ENCODE data around the gene MRPL18.
"Not testable (repeated sequence)": the region's sequence is repeated elsewhere in the genome, so short reads cannot be mapped to it uniquely, and the experiment has no call there.

MRPL18 gene

DNA sequence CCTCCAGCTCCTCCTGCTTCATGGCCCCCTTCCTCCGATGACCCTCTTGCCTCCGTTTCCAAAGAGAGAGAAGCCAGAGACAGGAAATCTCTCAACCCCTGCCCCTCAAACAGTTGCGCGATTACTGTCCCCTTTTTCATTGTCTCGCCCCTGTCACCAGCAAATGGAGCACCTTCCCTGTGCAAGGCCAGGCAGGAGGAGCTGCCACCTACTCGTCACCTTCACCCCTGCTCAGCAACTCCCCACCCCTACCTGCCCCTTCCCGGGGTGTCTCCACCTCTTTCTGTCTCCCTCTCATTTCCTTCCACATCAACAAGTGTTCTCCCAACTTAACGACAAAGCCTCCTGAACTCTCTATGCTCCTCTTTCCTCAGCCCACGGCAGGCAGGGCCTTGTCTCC, 23.5 kb downstream of the MRPL18 start:
- peaks cover 2% of the 10 kb centered on the region for H3K9me3 ChIP-seq (ENCODE audit: insufficient read depth, low read depth, low read length)
- no peak overlapping the region for H3K4me3 ChIP-seq (ENCODE audit: low read depth, low read length)
- H4K91ac ChIP-seq (ENCODE audit: low read depth, low read length) = peak overlapping the region; percentile 37
- H3K27me3 ChIP-seq (ENCODE audit: insufficient read depth, low read length) = no peaks in the 10 kb centered on the region
- peak overlapping the region; percentile 18 for H2BK5ac ChIP-seq (ENCODE audit: low read depth, low read length, poor library complexity)
- no peaks in the 10 kb centered on the region for H3K79me2 ChIP-seq (ENCODE audit: control insufficient read depth, insufficient read depth, low read length, poor library complexity)
- H2BK120ac ChIP-seq (ENCODE audit: insufficient read depth, low read length, poor library complexity) = peak overlapping the region; percentile 45
- no peak overlapping the region for H3K23ac ChIP-seq (ENCODE audit: low read length)
- H4K8ac ChIP-seq (ENCODE audit: low read depth, low read length) = peak overlapping the region; percentile 1
- H3K4me1 ChIP-seq (ENCODE audit: control insufficient read depth in 1 of 2, insufficient read depth in 2 of 2, low read length in 2 of 2) = peaks cover 12 to 30% of the 10 kb centered on the region in 2 experiments
- H3K18ac ChIP-seq (ENCODE audit: low read length) = no peak overlapping the region
- H3K9ac ChIP-seq (ENCODE audit: low read length) = no peak overlapping the region
- peak overlapping the region; percentile 2 for H3K4ac ChIP-seq (ENCODE audit: low read depth, low read length)
- no CpG with 5 or more reads among the region's 9 CpGs for WGBS (ENCODE audit: extremely low coverage, insufficient coverage, insufficient read length)
- no peaks in the 10 kb centered on the region for H3K36me3 ChIP-seq (ENCODE audit: control insufficient read depth in 1 of 2, insufficient read depth in 2 of 2, low read length in 2 of 2)
- no peak overlapping the region for H3K27ac ChIP-seq (ENCODE audit: low read depth, low read length)
- H3K14ac ChIP-seq (ENCODE audit: low read length) = peak overlapping the region; percentile 12
- H3K79me1 ChIP-seq (ENCODE audit: low read length) = peaks cover 13% of the 10 kb centered on the region
- H2AFZ ChIP-seq (ENCODE audit: insufficient read depth, low read length, poor library complexity) = no peak overlapping the region
- no peak overlapping the region for H4K12ac ChIP-seq (ENCODE audit: low read depth, low read length)
- peak overlapping the region; percentile 25 for H2BK12ac ChIP-seq (ENCODE audit: low read length)
- no peak overlapping the region for H2AK5ac ChIP-seq (ENCODE audit: low read length)
- DNase-seq = no peak
- no peak overlapping the region for H3K4me2 ChIP-seq (ENCODE audit: low read length)

DNA sequence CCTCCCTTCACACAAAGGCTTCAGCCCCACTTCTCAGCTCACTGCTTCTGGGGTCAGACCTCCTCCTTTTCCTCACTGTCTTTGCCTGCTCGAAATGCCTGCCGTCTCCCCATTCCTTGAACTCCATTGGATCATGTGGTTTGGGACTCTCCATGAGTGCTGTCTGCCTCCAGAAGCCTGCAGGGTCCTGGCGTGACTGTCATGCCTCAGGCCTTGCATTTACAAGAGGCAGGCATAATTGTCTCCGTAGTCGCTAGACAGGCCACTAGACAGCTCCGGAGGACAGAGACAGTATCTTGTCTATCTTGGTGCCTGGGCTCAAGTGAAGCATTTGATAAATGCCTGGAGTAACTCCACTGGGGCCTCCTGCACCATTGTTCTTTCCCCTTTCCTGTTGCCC, 25.1 kb downstream of the MRPL18 start:
- Histone ChIP-seq H3K4me3 (ENCODE audit: low read depth, low read length) (no peak overlapping the region), H3K23ac (ENCODE audit: low read length) (no peak overlapping the region), H2BK5ac (ENCODE audit: low read depth, low read length, poor library complexity) (peak overlapping the region; percentile 70), H3K79me1 (ENCODE audit: low read length) (peaks cover 13% of the 10 kb centered on the region), H3K18ac (ENCODE audit: low read length) (no peak overlapping the region), H4K12ac (ENCODE audit: low read depth, low read length) (no peak overlapping the region), H3K14ac (ENCODE audit: low read length) (no peak overlapping the region), H3K27me3 (ENCODE audit: insufficient read depth, low read length) (no peaks in the 10 kb centered on the region), H4K8ac (ENCODE audit: low read depth, low read length) (peak overlapping the region; percentile 59), H3K9me3 (ENCODE audit: insufficient read depth, low read depth, low read length) (peaks cover 8% of the 10 kb centered on the region), H3K4me2 (ENCODE audit: low read length) (no peak overlapping the region), H2AFZ (ENCODE audit: insufficient read depth, low read length, poor library complexity) (no peak overlapping the region), H3K27ac (ENCODE audit: low read depth, low read length) (peak overlapping the region; percentile 87), H4K91ac (ENCODE audit: low read depth, low read length) (peak overlapping the region; percentile 85), H2BK12ac (ENCODE audit: low read length) (peak overlapping the region; percentile 90), H2AK5ac (ENCODE audit: low read length) (no peak overlapping the region), H3K36me3 (ENCODE audit: control insufficient read depth in 1 of 2, insufficient read depth in 2 of 2, low read length in 2 of 2) (peaks cover 0 to 4% of the 10 kb centered on the region in 2 experiments), H3K4ac (ENCODE audit: low read depth, low read length) (no peak overlapping the region), H2BK120ac (ENCODE audit: insufficient read depth, low read length, poor library complexity) (no peak overlapping the region), H3K4me1 (ENCODE audit: control insufficient read depth in 1 of 2, insufficient read depth in 2 of 2, low read length in 2 of 2) (peaks cover 12 to 30% of the 10 kb centered on the region in 2 experiments), H3K79me2 (ENCODE audit: control insufficient read depth, insufficient read depth, low read length, poor library complexity) (no peaks in the 10 kb centered on the region), H3K9ac (ENCODE audit: low read length) (no peak overlapping the region)
- WGBS (ENCODE audit: extremely low coverage, insufficient coverage, insufficient read length) = no CpG with 5 or more reads among the region's 6 CpGs
- DNase-seq = peak; percentile 77 to 85

- H3K27ac ChIP-seq (ENCODE audit: low read depth, low read length); H4K12ac ChIP-seq (ENCODE audit: low read depth, low read length); H3K36me3 ChIP-seq (ENCODE audit: control insufficient read depth in 1 of 2, insufficient read depth in 2 of 2, low read length in 2 of 2); H3K9me3 ChIP-seq (ENCODE audit: insufficient read depth, low read depth, low read length); H2BK120ac ChIP-seq (ENCODE audit: insufficient read depth, low read length, poor library complexity); H3K23ac ChIP-seq (ENCODE audit: low read length); H3K14ac ChIP-seq (ENCODE audit: low read length); DNase-seq; H2BK12ac ChIP-seq (ENCODE audit: low read length); H4K8ac ChIP-seq (ENCODE audit: low read depth, low read length); H3K18ac ChIP-seq (ENCODE audit: low read length); H3K9ac ChIP-seq (ENCODE audit: low read length); H3K4me3 ChIP-seq (ENCODE audit: low read depth, low read length); H3K79me2 ChIP-seq (ENCODE audit: control insufficient read depth, insufficient read depth, low read length, poor library complexity); H3K27me3 ChIP-seq (ENCODE audit: insufficient read depth, low read length); H4K91ac ChIP-seq (ENCODE audit: low read depth, low read length); H3K4me2 ChIP-seq (ENCODE audit: low read length); H2AK5ac ChIP-seq (ENCODE audit: low read length); H2BK5ac ChIP-seq (ENCODE audit: low read depth, low read length, poor library complexity); H2AFZ ChIP-seq (ENCODE audit: insufficient read depth, low read length, poor library complexity); H3K4ac ChIP-seq (ENCODE audit: low read depth, low read length): not testable (repeated sequence)
- no CpG with 5 or more reads among the region's 3 CpGs for WGBS (ENCODE audit: extremely low coverage, insufficient coverage, insufficient read length)
- H3K79me1 ChIP-seq (ENCODE audit: low read length) = peaks cover 13% of the 10 kb centered on the region
- peaks cover 12 to 30% of the 10 kb centered on the region in 2 experiments for H3K4me1 ChIP-seq (ENCODE audit: control insufficient read depth in 1 of 2, insufficient read depth in 2 of 2, low read length in 2 of 2)
These were observed 26.5 kb downstream of the MRPL18 start for GRCh38 chr6:159816775-159817174.

DNA sequence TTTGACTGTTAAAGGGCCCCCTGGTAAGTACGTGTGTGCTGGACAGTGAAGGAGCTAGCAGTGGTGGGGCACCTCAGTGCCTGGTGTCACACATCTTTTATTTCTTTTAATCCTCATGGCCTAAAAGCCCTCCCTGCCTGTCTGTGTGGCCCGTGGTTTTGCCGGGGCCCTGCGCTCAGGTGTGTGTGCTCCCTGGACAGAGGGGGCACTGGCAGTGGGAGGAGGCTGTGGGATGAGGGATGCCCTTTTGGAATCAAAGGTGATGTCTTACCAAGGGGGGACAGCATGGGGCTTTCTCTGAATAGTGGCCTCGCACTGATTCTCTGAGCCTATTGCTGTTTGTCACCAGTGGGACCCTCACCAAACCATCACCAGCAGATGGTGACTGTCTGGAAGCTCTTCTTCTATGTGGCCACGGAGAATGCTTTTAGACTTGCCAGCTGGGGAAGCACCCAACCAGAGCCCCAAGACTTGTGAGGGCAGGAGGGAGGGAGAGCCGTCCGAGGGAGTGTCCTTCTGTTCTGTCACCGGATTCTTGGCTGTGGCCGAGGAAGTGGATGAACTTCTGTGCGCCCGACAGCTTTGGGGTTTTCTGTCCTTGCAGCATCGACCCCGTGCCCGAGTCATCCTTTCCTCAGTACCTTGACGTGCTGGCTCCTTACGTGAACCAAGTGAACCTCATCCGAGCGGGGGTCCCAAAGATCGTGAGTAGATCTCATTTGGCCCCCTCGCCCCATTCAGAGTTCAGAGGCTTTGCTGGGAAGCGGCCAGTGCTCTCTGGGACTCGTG, 27.9 kb downstream of the MRPL18 start:
- H3K4me3 ChIP-seq (ENCODE audit: low read depth, low read length) = no peak overlapping the region
- H2BK120ac ChIP-seq (ENCODE audit: insufficient read depth, low read length, poor library complexity) = no peak overlapping the region
- H2AFZ ChIP-seq (ENCODE audit: insufficient read depth, low read length, poor library complexity) = no peak overlapping the region
- no peak overlapping the region for H4K91ac ChIP-seq (ENCODE audit: low read depth, low read length)
- H3K23ac ChIP-seq (ENCODE audit: low read length) = no peak overlapping the region
- no peaks in the 10 kb centered on the region for H3K79me2 ChIP-seq (ENCODE audit: control insufficient read depth, insufficient read depth, low read length, poor library complexity)
- peaks cover 8% of the 10 kb centered on the region for H3K9me3 ChIP-seq (ENCODE audit: insufficient read depth, low read depth, low read length)
- H3K36me3 ChIP-seq (ENCODE audit: control insufficient read depth in 1 of 2, insufficient read depth in 2 of 2, low read length in 2 of 2) = peaks cover 0 to 4% of the 10 kb centered on the region in 2 experiments
- H4K8ac ChIP-seq (ENCODE audit: low read depth, low read length) = no peak overlapping the region
- no peak overlapping the region for H2AK5ac ChIP-seq (ENCODE audit: low read length)
- H3K4me2 ChIP-seq (ENCODE audit: low read length) = no peak overlapping the region
- peaks cover 13% of the 10 kb centered on the region for H3K79me1 ChIP-seq (ENCODE audit: low read length)
- peak overlapping the region; percentile 66 for H2BK12ac ChIP-seq (ENCODE audit: low read length)
- no peaks in the 10 kb centered on the region for H3K27me3 ChIP-seq (ENCODE audit: insufficient read depth, low read length)
- H3K27ac ChIP-seq (ENCODE audit: low read depth, low read length) = no peak overlapping the region
- no peak overlapping the region for H3K18ac ChIP-seq (ENCODE audit: low read length)
- no CpG with 5 or more reads among the region's 23 CpGs for WGBS (ENCODE audit: extremely low coverage, insufficient coverage, insufficient read length)
- no peak overlapping the region for H3K14ac ChIP-seq (ENCODE audit: low read length)
- no peak overlapping the region for H3K9ac ChIP-seq (ENCODE audit: low read length)
- no peak overlapping the region for H4K12ac ChIP-seq (ENCODE audit: low read depth, low read length)
- no peak overlapping the region for H2BK5ac ChIP-seq (ENCODE audit: low read depth, low read length, poor library complexity)
- no peak overlapping the region for H3K4ac ChIP-seq (ENCODE audit: low read depth, low read length)
- peaks cover 8 to 22% of the 10 kb centered on the region in 2 experiments for H3K4me1 ChIP-seq (ENCODE audit: control insufficient read depth in 1 of 2, insufficient read depth in 2 of 2, low read length in 2 of 2)
- no peak for DNase-seq
